HepG2 (cell line): ENCODE measurements around the gene HIGD1A. TPM values are rescaled to one million over a fixed set of nuclear protein-coding genes. Genes with fewer than 3 reads are reported as not detected.

Experiments used
- ATF3 ChIP-seq: sonication (generic); formaldehyde crosslinking; IDR thresholded peaks from 2 replicates; pipeline ENCODE4 v1.4.0; 2020; ENCODE audit warnings: missing genetic modification reagents
- CREB3 ChIP-seq: sonication (generic); formaldehyde crosslinking; IDR thresholded peaks from 2 replicates; pipeline ENCODE4 v1.5.0; 2020; ENCODE audit warnings: missing genetic modification reagents
- FOXP1 ChIP-seq, 2 experiments: fragments of 450-650 bp in 1 of 2; IDR thresholded peaks; 2 replicates each; pipeline ENCODE4 v1.6.1; 2017 to 2018; ENCODE audit warnings: antibody characterized with exemption in 1 of 2
- IKZF4 ChIP-seq: sonication (generic); formaldehyde crosslinking; IDR thresholded peaks from 2 replicates; pipeline ENCODE4 v1.5.1; 2020; ENCODE audit warnings: borderline replicate concordance, mild to moderate bottlenecking, low read depth, missing genetic modification reagents; ENCODE audit errors: not compliant biosample characterization
- KLF11 ChIP-seq: IDR thresholded peaks from 2 replicates; pipeline ENCODE4 v1.6.1; 2016; ENCODE audit warnings: missing compliant biosample characterization
- KLF6 ChIP-seq: IDR thresholded peaks from 2 replicates; pipeline ENCODE4 v1.8.0; 2016; ENCODE audit warnings: missing biosample characterization, missing genetic modification reagents
- MBNL3 ChIP-seq: fragments of 250-450 bp; sonication (Bioruptor Pico); conservative IDR thresholded peaks from 2 replicates; pipeline ENCODE4 v1.8.0; 2022; ENCODE audit warnings: mild to moderate bottlenecking, inconsistent platforms
- MED13 ChIP-seq: sonication (generic); formaldehyde crosslinking; IDR thresholded peaks from 2 replicates; pipeline ENCODE4 v1.5.0; 2020; ENCODE audit warnings: missing genetic modification reagents
- PBX3 ChIP-seq: sonication (generic); formaldehyde crosslinking; IDR thresholded peaks from 2 replicates; pipeline ENCODE4 v1.8.1; 2023; ENCODE audit warnings: missing genetic modification reagents, inconsistent platforms, borderline replicate concordance
- SIN3A ChIP-seq: IDR thresholded peaks from 2 replicates; pipeline ENCODE4 v1.6.1; 2011; ENCODE audit warnings: low read depth, mild to moderate bottlenecking, control low read depth, low read length, borderline replicate concordance
- TFDP1 ChIP-seq: IDR thresholded peaks from 2 replicates; pipeline ENCODE4 v1.6.1; 2016; ENCODE audit warnings: missing compliant biosample characterization, missing genetic modification reagents, borderline replicate concordance
- ZBTB43 ChIP-seq: sonication (generic); formaldehyde crosslinking; conservative IDR thresholded peaks from 2 replicates; pipeline ENCODE4 v1.4.0; 2020; ENCODE audit warnings: missing genetic modification reagents
- ZBTB44 ChIP-seq: sonication (generic); formaldehyde crosslinking; IDR thresholded peaks from 2 replicates; pipeline ENCODE4 v1.4.0; 2020; ENCODE audit warnings: missing genetic modification reagents
- ZFP82 ChIP-seq: sonication (generic); formaldehyde crosslinking; IDR thresholded peaks from 2 replicates; pipeline ENCODE4 v1.5.1; 2020; ENCODE audit warnings: mild to moderate bottlenecking, missing genetic modification reagents, borderline replicate concordance
- ZNF10 ChIP-seq: sonication (generic); formaldehyde crosslinking; IDR thresholded peaks from 2 replicates; pipeline ENCODE4 v1.4.0; 2020; ENCODE audit warnings: mild to moderate bottlenecking, low read depth, missing genetic modification reagents, borderline replicate concordance
- ZNF138 ChIP-seq: sonication (generic); formaldehyde crosslinking; IDR thresholded peaks from 2 replicates; pipeline ENCODE4 v1.5.0; 2020; ENCODE audit warnings: mild to moderate bottlenecking, low read depth, missing genetic modification reagents
- ZNF281 ChIP-seq: sonication (generic); formaldehyde crosslinking; IDR thresholded peaks from 2 replicates; pipeline ENCODE4 v1.4.0; 2020; ENCODE audit warnings: missing genetic modification reagents, borderline replicate concordance
- ZNF547 ChIP-seq: sonication (generic); formaldehyde crosslinking; IDR thresholded peaks from 2 replicates; pipeline ENCODE4 v1.5.1; 2020; ENCODE audit warnings: mild to moderate bottlenecking, missing genetic modification reagents
- ZNF672 ChIP-seq: sonication (generic); formaldehyde crosslinking; IDR thresholded peaks from 2 replicates; pipeline ENCODE4 v1.8.1; 2022; ENCODE audit warnings: missing genetic modification reagents
- ZNF850 ChIP-seq: sonication (generic); formaldehyde crosslinking; conservative IDR thresholded peaks from 2 replicates; pipeline ENCODE4 v1.9.0; 2021; ENCODE audit warnings: mild to moderate bottlenecking, missing genetic modification reagents
- polyA plus RNA-seq, 8 experiments: library from polyadenylated mRNA; depleted of rRNA in 3 of 8; stranded (reverse) in 7 of 8; unstranded in 1 of 8; fragments of >200 nt; fragmentation: Illumina TruSeq in 4 of 8; extraction: Trizol in 4 of 8; gene quantifications; 2 replicates each; pipeline versions ENCODE4 v1.2.1 to v1.2.3, GENCODE V29; 2011 to 2016; ENCODE audit warnings: low read depth in 4 of 8, missing spikeins in 1 of 8, mixed read lengths in 1 of 8; ENCODE audit not compliant: insufficient read depth in 1 of 8
- total RNA-seq, 5 experiments: library from RNA; depleted of rRNA; stranded (reverse); fragments of >200 nt; fragmentation: Illumina TruSeq; extraction: Trizol; gene quantifications; 2 replicates each; pipeline ENCODE4 v1.2.3, GENCODE V29; 2016; ENCODE audit warnings: low read depth in 1 of 5

HIGD1A gene
- total and polyA plus RNA-seq, 2 of the 13 experiments (the other 11 are each of a cell fraction or from before 2014, with no cell fraction given): 222 to 253 TPM

- peak; percentile 61 for TF ChIP-seq ATF3 (CRISPR knock-in tag)
- peak; percentile 49; the same call in 1 of the 2 replicates for TF ChIP-seq KLF6
- TF ChIP-seq SIN3A: no peak
- no peak; the same call in 1 of the 2 replicates for TF ChIP-seq MED13
- TF ChIP-seq ZBTB43: peak; percentile 27; the same call in 1 of the 2 replicates
- no peak for TF ChIP-seq ZNF10 (CRISPR knock-in tag)
- peak; percentile 77 for TF ChIP-seq FOXP1 (IDR thresholded peaks at IDR 0.05)
- peak; percentile 82 for TF ChIP-seq FOXP1 (CRISPR knock-in tag; IDR thresholded peaks at IDR 0.05)
- TF ChIP-seq ZBTB44 (CRISPR knock-in tag): no peak
- TF ChIP-seq PBX3 (CRISPR knock-in tag): no peak
- TF ChIP-seq KLF11 (CRISPR knock-in tag): no peak
- no peak for TF ChIP-seq MBNL3 (CRISPR knock-in tag)
- no peak for TF ChIP-seq ZNF547 (CRISPR knock-in tag)
- TF ChIP-seq ZNF138 (CRISPR knock-in tag): no peak
- no peak for TF ChIP-seq IKZF4 (CRISPR knock-in tag)
- TF ChIP-seq TFDP1 (CRISPR knock-in tag): peak; percentile 32; the same call in 1 of the 2 replicates
- no peak for TF ChIP-seq ZNF850 (CRISPR knock-in tag)
- no peak for TF ChIP-seq ZNF672 (CRISPR knock-in tag)
- peak; percentile 33; the same call in 1 of the 2 replicates for TF ChIP-seq ZNF281 (CRISPR knock-in tag)
- TF ChIP-seq CREB3 (CRISPR knock-in tag): no peak
- no peak for TF ChIP-seq ZFP82
Observed at GRCh38 chr3:42829083-42829627, 24.9 kb upstream of the HIGD1A start (continued).
